HG02798 (cell line): ENCODE measurements around the gene GET4.

Experiments used
- ATAC-seq: cut with Tn5 transposase; IDR thresholded peaks from one replicate; pipeline ENCODE4 v1.9.1; 2021; ENCODE audit warnings: mild to moderate bottlenecking; ENCODE audit not compliant: unreplicated experiment, poor library complexity

GET4 gene

GRCh38 chr7:876077-876971 is at the start of gene GET4:
TSS of gene GET4 (plus strand) at chr7:876554. CDS start at chr7:876646, 92 bp downstream.
- ATAC-seq: peak; percentile 85

GRCh38 chr7:828793-829561 is 47.4 kb upstream of the GET4 start:
- ATAC-seq: no peak

DNA sequence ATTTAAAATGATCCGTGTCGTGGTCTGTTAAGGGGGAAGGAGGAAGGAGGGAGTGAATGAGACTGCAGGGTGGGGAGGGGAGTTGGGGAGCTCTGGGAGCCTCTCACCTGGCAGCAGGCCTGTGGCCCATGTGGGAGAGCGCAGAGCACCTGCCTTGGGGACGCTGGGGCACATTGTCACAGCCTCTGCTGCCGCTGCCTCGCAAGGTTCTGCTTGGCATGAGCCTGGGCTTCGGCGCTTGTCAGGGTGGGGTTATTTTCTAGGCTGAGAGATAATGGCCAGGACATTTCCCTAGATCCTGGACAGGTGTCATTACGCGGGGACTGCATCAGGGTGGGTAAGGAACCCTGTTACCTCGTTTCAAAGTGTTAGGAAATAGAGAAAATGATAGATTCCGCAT is 46.3 kb upstream of the GET4 start:
- no peak for ATAC-seq

DNA sequence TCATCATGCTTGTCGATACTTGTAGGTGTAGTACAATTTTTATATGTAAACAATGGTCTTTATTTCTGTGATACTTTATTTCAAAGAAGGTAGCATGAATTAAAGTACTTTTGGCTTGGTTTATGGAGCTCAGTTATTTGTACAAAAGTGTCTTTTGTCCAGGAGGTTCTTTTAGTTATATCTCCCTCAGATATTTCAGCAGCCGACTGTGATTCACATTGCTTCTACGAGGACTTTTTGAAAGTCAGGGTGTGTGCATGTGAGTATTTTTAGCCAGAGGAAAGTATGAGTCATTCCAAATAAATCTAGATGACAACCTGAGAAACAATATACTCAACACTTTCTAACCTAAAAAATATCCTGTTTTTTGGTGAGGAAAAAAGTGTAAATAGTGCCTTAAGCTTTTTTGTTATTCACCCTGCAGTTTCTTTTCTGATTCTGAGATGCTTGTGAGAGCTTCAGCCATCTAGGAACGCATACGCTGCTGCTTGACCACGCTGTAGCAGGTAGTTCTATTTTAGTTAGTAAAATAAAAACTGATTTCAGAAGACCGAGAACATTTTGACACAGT is 44.7 kb upstream of the GET4 start:
- ATAC-seq: peak; percentile 56

GRCh38 chr7:832167-832967 is 44.0 kb upstream of the GET4 start, which contains the start of gene SUN1:
TSS of gene SUN1 (plus strand) at chr7:832476. CDS start at chr7:832525, 49 bp downstream.
- ATAC-seq: peak; percentile 36

DNA sequence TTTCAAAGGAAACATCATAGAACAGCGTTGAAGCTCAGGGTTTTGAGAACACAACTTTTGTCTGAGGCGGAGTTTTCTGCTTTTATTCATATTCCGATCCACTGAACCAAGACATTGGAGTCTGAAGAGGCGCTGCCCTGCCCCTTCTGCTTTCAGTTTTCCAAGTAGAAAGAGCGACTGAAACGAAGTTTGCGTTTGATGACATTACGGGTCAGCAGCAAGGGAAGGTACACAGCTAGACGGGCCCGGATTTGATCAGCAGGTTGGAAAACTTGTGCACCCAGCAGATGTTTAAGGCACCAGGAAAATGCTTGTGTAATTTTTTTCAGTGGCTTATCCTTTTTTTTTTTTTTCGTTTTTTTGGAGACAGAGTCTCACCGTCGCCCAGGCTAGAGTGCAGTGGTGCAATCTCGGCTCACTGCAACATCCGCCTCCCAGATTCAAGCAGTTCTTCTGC is 43.4 kb upstream of the GET4 start:
- ATAC-seq: no peak

DNA sequence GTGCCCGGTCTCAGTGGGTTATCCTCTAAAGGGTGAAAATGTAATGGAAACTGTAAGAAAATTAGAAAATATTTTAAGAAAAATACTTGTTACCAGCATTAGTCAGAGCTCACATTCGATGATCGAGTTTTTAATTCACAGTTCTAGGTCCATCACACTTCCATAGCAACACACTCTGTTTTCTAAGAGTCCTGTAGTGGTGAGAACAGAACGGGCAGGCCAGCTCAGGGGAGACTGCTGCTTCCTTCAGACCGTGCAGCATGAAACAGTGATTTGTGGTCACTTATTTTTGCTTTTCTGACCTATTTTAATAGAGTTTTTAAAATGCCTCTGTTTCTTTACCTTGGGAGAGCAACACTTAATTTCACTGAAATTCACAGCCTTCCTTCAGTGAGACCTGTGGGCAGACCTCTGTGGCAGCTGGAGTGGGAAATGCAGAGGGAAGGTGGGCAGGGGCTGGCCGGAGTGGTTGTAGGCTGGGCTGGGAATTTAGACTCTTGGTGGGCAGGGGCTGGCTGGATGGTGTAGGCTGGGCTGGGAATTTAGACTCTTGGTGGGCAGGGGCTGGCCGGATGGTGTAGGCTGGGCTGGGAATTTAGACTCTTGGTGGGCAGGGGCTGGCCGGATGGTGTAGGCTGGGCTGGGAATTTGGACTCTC is 42.6 kb upstream of the GET4 start:
- no peak for ATAC-seq

- ATAC-seq: no peak
These were observed 42.1 kb upstream of the GET4 start for GRCh38 chr7:834277-834676.

- ATAC-seq: no peak
These were observed 41.3 kb upstream of the GET4 start for GRCh38 chr7:835021-835420.

GRCh38 chr7:835485-836401 is 40.6 kb upstream of the GET4 start:
- no peak for ATAC-seq

DNA sequence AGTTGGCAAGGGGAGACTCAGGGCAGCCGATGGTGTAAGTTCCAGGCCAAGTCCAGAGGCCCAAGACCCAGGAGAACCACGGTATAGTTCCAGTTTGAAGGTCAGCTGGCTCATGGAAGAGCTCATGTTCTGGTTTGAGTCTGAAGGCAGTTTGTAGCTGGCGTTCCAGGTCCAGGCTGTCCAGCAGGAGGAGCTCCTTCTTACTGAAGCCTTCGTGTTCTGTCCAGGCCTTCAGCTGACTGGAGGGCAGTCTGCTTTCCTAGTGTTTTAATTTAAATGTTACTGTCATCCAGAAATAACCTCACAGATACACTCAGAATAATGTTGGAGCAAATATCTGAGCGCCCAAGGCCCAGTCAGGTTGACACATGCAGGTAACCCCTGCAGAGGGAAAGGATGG is 39.9 kb upstream of the GET4 start:
- ATAC-seq: no peak

GRCh38 chr7:837001-837400 is 39.4 kb upstream of the GET4 start:
- ATAC-seq: no peak

DNA sequence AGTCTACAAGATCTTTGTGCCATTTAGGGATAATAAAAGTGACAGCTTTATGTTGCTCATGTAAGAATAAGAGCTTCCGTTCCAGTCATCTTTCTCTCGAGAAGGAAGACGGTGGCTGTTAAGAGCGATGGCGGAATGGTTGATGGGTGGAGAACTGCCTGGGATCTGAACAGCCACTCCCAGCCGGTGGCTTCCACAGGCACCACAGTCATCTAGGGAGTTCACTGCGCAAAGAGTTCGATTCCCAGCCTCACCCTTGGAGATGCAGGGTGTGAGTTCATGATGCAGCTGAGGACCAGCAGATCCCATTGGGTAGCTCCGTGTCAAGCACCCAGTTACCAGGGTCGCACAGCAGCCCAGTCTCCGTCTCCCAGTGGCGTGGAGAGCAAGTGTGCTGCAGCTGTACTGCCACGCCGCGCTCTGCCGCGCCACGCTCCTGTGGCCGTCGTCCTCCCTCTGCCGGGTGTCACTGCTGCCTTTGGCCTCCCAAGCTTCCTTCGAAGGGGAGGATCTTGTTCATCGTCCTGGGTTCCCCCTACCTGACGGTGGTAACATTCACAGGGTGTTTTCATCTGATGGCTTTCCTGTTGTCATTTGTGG is 36.3 kb upstream of the GET4 start:
- ATAC-seq: no peak

GRCh38 chr7:841943-842342 is 34.4 kb upstream of the GET4 start:
- no peak for ATAC-seq

DNA sequence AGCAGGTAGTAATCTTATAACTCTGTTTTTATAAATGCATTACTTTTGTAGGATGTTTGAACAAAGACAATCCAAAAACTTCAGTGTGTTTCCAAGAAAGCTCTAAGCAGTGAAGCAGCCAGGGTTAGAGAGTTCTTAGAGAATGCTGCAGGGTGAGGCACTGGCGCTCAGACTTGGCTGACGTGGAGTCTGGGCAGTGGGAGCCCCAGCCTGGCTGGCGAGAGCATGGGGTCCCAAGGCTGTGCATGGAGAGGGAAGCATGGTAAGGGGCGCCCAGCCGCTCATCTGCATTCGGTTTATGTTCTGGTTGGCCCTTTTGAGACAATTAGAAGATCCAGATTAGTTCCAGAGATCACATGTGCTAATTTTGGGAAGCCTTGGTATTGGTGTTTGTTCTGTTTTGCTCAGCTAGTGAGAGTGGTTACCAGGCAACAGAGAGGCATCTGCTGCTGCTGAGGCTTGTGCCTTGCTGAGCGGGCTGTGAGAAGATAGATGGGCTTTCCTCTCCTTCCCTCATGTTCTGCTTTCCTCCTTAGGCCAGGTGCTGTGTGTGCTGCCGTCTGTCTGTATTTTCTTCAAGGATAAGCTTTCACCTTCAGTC is 33.8 kb upstream of the GET4 start:
- ATAC-seq: no peak

DNA sequence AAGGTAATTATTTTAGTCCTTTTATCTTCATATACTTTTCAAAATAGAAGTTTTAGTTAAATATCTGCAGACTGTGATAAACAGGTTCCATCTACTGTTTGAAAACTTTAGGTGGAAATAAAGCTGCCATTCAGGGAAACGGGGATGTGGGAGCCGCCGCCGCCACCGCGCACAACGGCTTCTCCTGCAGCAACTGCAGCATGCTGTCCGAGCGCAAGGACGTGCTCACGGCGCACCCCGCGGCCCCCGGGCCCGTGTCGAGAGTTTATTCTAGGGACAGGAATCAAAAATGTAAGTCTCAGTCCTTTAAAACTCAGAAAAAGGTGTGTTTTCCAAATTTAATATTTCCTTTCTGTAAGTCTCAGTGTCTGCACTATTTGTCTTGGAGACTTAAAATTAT is 33.1 kb upstream of the GET4 start:
- no peak for ATAC-seq

DNA sequence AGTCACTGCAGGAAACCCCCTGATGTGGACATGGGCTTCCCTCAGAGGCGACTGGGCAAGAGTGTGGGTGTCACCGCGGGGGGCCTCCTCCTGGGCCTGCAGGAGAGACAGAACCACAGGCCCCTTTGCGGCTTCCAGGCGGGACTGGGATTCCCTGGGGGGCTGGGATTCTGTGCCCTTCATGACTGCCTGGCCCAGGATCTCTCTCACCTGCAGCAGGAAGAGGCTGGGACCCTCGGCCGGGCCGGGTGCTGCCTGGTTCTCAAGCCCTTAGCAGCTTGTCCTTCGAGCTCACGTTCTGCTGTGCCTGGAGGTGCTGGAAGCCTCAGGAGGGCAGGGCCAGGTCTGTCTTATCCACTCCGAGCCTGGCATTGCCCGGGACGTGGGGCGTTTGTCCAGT is 32.3 kb upstream of the GET4 start:
- no peak for ATAC-seq

- ATAC-seq: no peak
These were observed 31.8 kb upstream of the GET4 start for GRCh38 chr7:844514-844913.
